GM12878 (cell line): Measurements from ENCODE around the gene TNF. TPM values are rescaled to one million over a fixed set of nuclear protein-coding genes. Genes with fewer than 3 reads are reported as not detected.

Experiments used
- BHLHE40 ChIP-seq, 2 experiments: fragments of 450-650 bp in 1 of 2; IDR thresholded peaks; 2 replicates each; pipeline ENCODE4 v1.6.1; 2011 to 2017; ENCODE audit warnings: low read depth in 2 of 2, borderline replicate concordance in 1 of 2, improper control_type of control experiment in 1 of 2, low read length in 1 of 2, mild to moderate bottlenecking in 1 of 2
- BRCA1 ChIP-seq: IDR thresholded peaks from 2 replicates; pipeline ENCODE4 v1.6.1; 2011; ENCODE audit warnings: low read depth, low read length, improper control_type of control experiment
- CBFB ChIP-seq: IDR thresholded peaks from 2 replicates; pipeline ENCODE4 v1.6.1; 2016; ENCODE audit warnings: antibody characterized with exemption, low read depth
- CHD2 ChIP-seq: IDR thresholded peaks from 2 replicates; pipeline ENCODE4 v1.6.1; 2011; ENCODE audit warnings: low read depth, low read length, improper control_type of control experiment, borderline replicate concordance
- E2F4 ChIP-seq: IDR thresholded peaks from 2 replicates; pipeline ENCODE4 v1.6.1; 2012; ENCODE audit warnings: low read depth, low read length, improper control_type of control experiment
- E2F8 ChIP-seq: fragments of 450-650 bp; IDR thresholded peaks from 2 replicates; pipeline ENCODE4 v1.6.1; 2018; ENCODE audit warnings: mild to moderate bottlenecking, low read depth, moderate library complexity; ENCODE audit not compliant: partially characterized antibody
- EGR1 ChIP-seq, 2 experiments: IDR thresholded peaks; 1 replicate in 1 of 2; 2 replicates in 1 of 2; pipeline ENCODE4 v1.6.1; 2011 to 2012; ENCODE audit warnings: low read depth in 2 of 2, low read length in 2 of 2, borderline replicate concordance in 1 of 2, mild to moderate bottlenecking in 1 of 2, moderate library complexity in 1 of 2
- ETV6 ChIP-seq, 2 experiments: fragments of 450-650 bp in 1 of 2; IDR thresholded peaks in 1 of 2; conservative IDR thresholded peaks in 1 of 2; 2 replicates each; pipeline ENCODE4 v1.6.1; 2014; ENCODE audit warnings: antibody characterized with exemption in 1 of 2, borderline replicate concordance in 1 of 2, low read depth in 1 of 2, mild to moderate bottlenecking in 1 of 2, moderate library complexity in 1 of 2
- IRF4 ChIP-seq: IDR thresholded peaks from 2 replicates; pipeline ENCODE4 v1.6.1; 2011; ENCODE audit warnings: low read depth, low read length
- MTA2 ChIP-seq: fragments of 450-650 bp; IDR thresholded peaks from 2 replicates; pipeline ENCODE4 v1.6.1; 2016; ENCODE audit warnings: low read depth, mild to moderate bottlenecking, moderate library complexity
- NBN ChIP-seq: fragments of 450-650 bp; IDR thresholded peaks from 2 replicates; pipeline ENCODE4 v1.6.1; 2016
- PAX5 ChIP-seq: IDR thresholded peaks from 2 replicates; pipeline ENCODE4 v1.6.1; 2011; ENCODE audit warnings: low read depth, low read length, borderline replicate concordance
- POLR2AphosphoS5 ChIP-seq: IDR thresholded peaks from 2 replicates; pipeline ENCODE4 v1.6.1; 2011; ENCODE audit warnings: mild to moderate bottlenecking, low read length, inconsistent platforms
- SMC3 ChIP-seq: IDR thresholded peaks from 2 replicates; pipeline ENCODE4 v1.6.1; 2011; ENCODE audit warnings: low read length, improper control_type of control experiment, borderline replicate concordance
- TBL1XR1 ChIP-seq: IDR thresholded peaks from 2 replicates; pipeline ENCODE4 v1.6.1; 2012; ENCODE audit warnings: low read depth, low read length, improper control_type of control experiment
- TCF7 ChIP-seq: IDR thresholded peaks from 2 replicates; pipeline ENCODE4 v1.6.1; 2014; ENCODE audit warnings: antibody characterized with exemption, borderline replicate concordance
- USF1 ChIP-seq: IDR thresholded peaks from 2 replicates; pipeline ENCODE4 v1.6.1; 2011; ENCODE audit warnings: borderline replicate concordance, low read depth, mild to moderate bottlenecking, moderate library complexity, mixed read lengths, low read length; ENCODE audit not compliant: insufficient read depth; ENCODE audit errors: extremely low read length
- ZNF207 ChIP-seq: fragments of 450-650 bp; IDR thresholded peaks from 2 replicates; pipeline ENCODE4 v1.6.1; 2014; ENCODE audit warnings: antibody characterized with exemption, mild to moderate bottlenecking, borderline replicate concordance
- ZNF217 ChIP-seq: fragments of 450-650 bp; IDR thresholded peaks from 2 replicates; pipeline ENCODE4 v1.6.1; 2017; ENCODE audit warnings: antibody characterized with exemption, mild to moderate bottlenecking
- ZNF687 ChIP-seq: fragments of 450-650 bp; IDR thresholded peaks from 2 replicates; pipeline ENCODE4 v1.6.1; 2017; ENCODE audit warnings: mild to moderate bottlenecking, moderate library complexity
- polyA plus RNA-seq, 11 experiments: library from polyadenylated mRNA; depleted of rRNA in 4 of 11; unstranded in 6 of 11; stranded (reverse) in 5 of 11; fragments of >200 nt; fragmentation: Nextera tagmentation in 4 of 11; fragmentation: Illumina TruSeq in 1 of 11; extraction: Ambion mirVana in 4 of 11; extraction: Trizol in 1 of 11; gene quantifications; 1 replicate in 1 of 11; 2 replicates in 10 of 11; pipeline versions ENCODE4 v1.2.1 to v1.2.3, GENCODE V29; 2011 to 2016; ENCODE audit warnings: inconsistent platforms in 2 of 11, missing spikeins in 2 of 11, low read depth in 1 of 11
- total RNA-seq, 4 experiments: library from RNA; depleted of rRNA in 3 of 4; stranded (reverse); fragments of >200 nt in 3 of 4; fragmentation: Illumina TruSeq in 1 of 4; extraction: Trizol in 1 of 4; gene quantifications; 2 replicates each; pipeline versions ENCODE4 v1.2.1 to v1.2.3, GENCODE V29; 2013 to 2021

The TNF gene
- total and polyA plus RNA-seq, 10 of the 15 experiments (the other 5 are each of a cell fraction or from before 2014, with no cell fraction given), result 18.0 to 94.8 (median 61.9) TPM

- TF ChIP-seq IRF4 (peak; percentile 71; the same call in 1 of the 2 replicates), TBL1XR1 (peak; percentile 98), USF1 (no peak), EGR1 (IDR thresholded peaks at IDR 0.05; ENCODE audit: borderline replicate concordance in 1 of 2, low read depth in 2 of 2, low read length in 2 of 2) (peak in 1 of 2 experiments; percentile 86; a peak in 2 of 3 replicates), E2F8 (peak; percentile 60), ZNF687 (peak; percentile 21; the same call in 1 of the 2 replicates), SMC3 (peak; percentile 27; the same call in 1 of the 2 replicates), MTA2 (peak; percentile 92), E2F4 (0 out of 2 replicates have a peak, but pooled peaks have one; percentile 6), NBN (peak; percentile 98), CHD2 (peak; percentile 94), ETV6 (conservative IDR thresholded peaks at IDR 0.05 in 1 of 2, IDR thresholded peaks at IDR 0.05 in 1 of 2; ENCODE audit: borderline replicate concordance in 1 of 2, low read depth in 1 of 2) (peak in 1 of 2 experiments; percentile 96; a peak in 2 of 4 replicates), ZNF217 (no peak; the same call in 1 of the 2 replicates), CBFB (peak; percentile 96), BRCA1 (no peak), BHLHE40 (IDR thresholded peaks at IDR 0.05; ENCODE audit: borderline replicate concordance in 1 of 2, low read depth in 2 of 2, low read length in 1 of 2) (peak; percentile 64 to 77), POLR2AphosphoS5 (peak; percentile 91), PAX5 (peak; percentile 87), TCF7 (peak; percentile 50; the same call in 1 of the 2 replicates), ZNF207 (0 out of 2 replicates have a peak, but pooled peaks have one; percentile 71)
Measured at GRCh38 chr6:31558631-31559500, 16.5 kb upstream of the TNF start (continued).
